HEK293T (cell line): ENCODE results near the gene UBA5.

Experiments
- ARNT ChIP-seq: fragments of 450-650 bp; IDR thresholded peaks from 2 replicates; pipeline ENCODE4 v1.6.1; 2017; ENCODE audit warnings: mild to moderate bottlenecking
- BHLHE40 ChIP-seq: fragments of 450-650 bp; IDR thresholded peaks from 2 replicates; pipeline ENCODE4 v1.6.1; 2016; ENCODE audit warnings: mild to moderate bottlenecking, moderate library complexity, borderline replicate concordance
- CTBP1 ChIP-seq: fragments of 450-650 bp; IDR thresholded peaks from 2 replicates; pipeline ENCODE4 v1.6.1; 2016; ENCODE audit warnings: borderline replicate concordance
- ELF4 ChIP-seq: fragments of 450-650 bp; IDR thresholded peaks from 2 replicates; pipeline ENCODE4 v1.6.1; 2017; ENCODE audit warnings: antibody characterized with exemption
- FOXA1 ChIP-seq: fragments of 450-650 bp; IDR thresholded peaks from 2 replicates; pipeline ENCODE4 v1.6.1; 2016; ENCODE audit warnings: mild to moderate bottlenecking
- FOXK2 ChIP-seq: fragments of 450-650 bp; IDR thresholded peaks from 2 replicates; pipeline ENCODE4 v1.6.1; 2016; ENCODE audit warnings: mild to moderate bottlenecking
- FOXM1 ChIP-seq: fragments of 450-650 bp; IDR thresholded peaks from 2 replicates; pipeline ENCODE4 v1.6.1; 2017; ENCODE audit warnings: mild to moderate bottlenecking, borderline replicate concordance
- HDGF ChIP-seq: fragments of 450-650 bp; IDR thresholded peaks from 2 replicates; pipeline ENCODE4 v1.6.1; 2017; ENCODE audit warnings: antibody characterized with exemption, borderline replicate concordance
- L3MBTL2 ChIP-seq: fragments of 450-650 bp; conservative IDR thresholded peaks from 2 replicates; pipeline ENCODE4 v1.6.1; 2016; ENCODE audit warnings: mild to moderate bottlenecking
- LEF1 ChIP-seq: fragments of 450-650 bp; IDR thresholded peaks from 2 replicates; pipeline ENCODE4 v1.6.1; 2017; ENCODE audit warnings: mild to moderate bottlenecking, borderline replicate concordance
- NFRKB ChIP-seq: fragments of 450-650 bp; IDR thresholded peaks from 2 replicates; pipeline ENCODE4 v1.6.1; 2016; ENCODE audit warnings: mild to moderate bottlenecking, moderate library complexity
- SP1 ChIP-seq: fragments of 450-650 bp; IDR thresholded peaks from 2 replicates; pipeline ENCODE4 v1.6.1; 2017
- SUZ12 ChIP-seq: fragments of 450-650 bp; IDR thresholded peaks from 2 replicates; pipeline ENCODE4 v1.6.1; 2016; ENCODE audit warnings: mild to moderate bottlenecking
- TARDBP ChIP-seq: fragments of 450-650 bp; IDR thresholded peaks from 2 replicates; pipeline ENCODE4 v1.6.1; 2016

- TF ChIP-seq FOXM1 (no peak), ARNT (no peak), FOXK2 (no peak), L3MBTL2 (no peak), BHLHE40 (no peak), TARDBP (no peak), LEF1 (no peak), SUZ12 (no peak), SP1 (no peak), FOXA1 (no peak), HDGF (no peak), CTBP1 (no peak), ELF4 (no peak), NFRKB (no peak)
These were observed 21.4 kb upstream of the UBA5 start for GRCh38 chr3:132638706-132639105.
